ENCODE results near the gene PLD4. TPM values are rescaled to one million over a fixed set of nuclear protein-coding genes. Genes with fewer than 3 reads are reported as not detected.

PLD4 gene
- total and polyA plus RNA-seq, 9 of the 15 experiments (the other 6 are each of a cell fraction or from before 2014, with no cell fraction given), result 0.18 to 0.24 TPM; not detected in 7

- H3K4me1 ChIP-seq (replicated peaks in 1 of 2; ENCODE audit: control insufficient read depth in 2 of 2, insufficient read depth in 2 of 2, low read length in 2 of 2), result peaks cover 0 to 4% of the 10 kb centered on the region in 2 experiments; a peak in 1 of 5 replicates
- no peaks in the 10 kb centered on the region for H4K20me1 ChIP-seq (replicated peaks; ENCODE audit: control insufficient read depth, insufficient read depth, low read length)
- ATAC-seq (no peak), FAIRE-seq (no peak), DNase-seq (ENCODE audit: extremely low read depth in 1 of 4, low spot score in 3 of 4) (no peak)
- H3K27me3 ChIP-seq (ENCODE audit: control insufficient read depth in 2 of 2, insufficient read depth in 2 of 2, low read length in 2 of 2), result peaks cover 12 to 56% of the 10 kb centered on the region in 2 experiments
- WGBS (ENCODE audit: insufficient coverage, low coverage, missing lambda C conversion rate), result 0% methylated on average over 2 of the region's 3 CpGs
- no peak overlapping the region for H3K27ac ChIP-seq (ENCODE audit: extremely low read depth, low read depth, low read length)
- no peaks in the 10 kb centered on the region for H3K36me3 ChIP-seq (ENCODE audit: control insufficient read depth, insufficient read depth, low read length)
- intact Hi-C loops (cut with micrococcal nuclease), result no loop called here
- in situ Hi-C loops (cut with MboI), result no loop called here
- H3K4me2 ChIP-seq (ENCODE audit: insufficient read depth, low read length), result no peak overlapping the region
- no peaks in the 10 kb centered on the region for H3K9me3 ChIP-seq (replicated peaks; ENCODE audit: control insufficient read depth, insufficient read depth, low read depth, low read length)
- no peaks in the 10 kb centered on the region for H3K79me2 ChIP-seq (ENCODE audit: control insufficient read depth, insufficient read depth, low read length)
- POLR2A ChIA-PET, result no interaction called here
- no peak for TF ChIP-seq CREM (IDR thresholded peaks at IDR 0.05; ENCODE audit: low read depth)
- TF ChIP-seq NCOA1 (IDR thresholded peaks at IDR 0.05; ENCODE audit: low read depth), result no peak
- no peak for TF ChIP-seq CHCHD3 (CRISPR knock-in tag; IDR thresholded peaks at IDR 0.05)
- no peak for TF ChIP-seq XRCC3 (IDR thresholded peaks at IDR 0.05)
- TF ChIP-seq HNRNPH1 (optimal IDR thresholded peaks at IDR 0.05; ENCODE audit: low read depth, low read length), result no peak
- TF ChIP-seq ZBTB7A (IDR thresholded peaks at IDR 0.05; ENCODE audit: borderline replicate concordance, control insufficient read depth, low read depth, low read length), result no peak
- no peak for TF ChIP-seq BACH1 (tag; IDR thresholded peaks at IDR 0.05)
- no peak for TF ChIP-seq PYGO2 (tag; IDR thresholded peaks at IDR 0.05)
- no peak for TF ChIP-seq RBM25 (IDR thresholded peaks at IDR 0.05; ENCODE audit: low read depth, low read length, severe bottlenecking)
- TF ChIP-seq CSDE1 (IDR thresholded peaks at IDR 0.05), result no peak
- TF ChIP-seq CHD4 (IDR thresholded peaks at IDR 0.05; ENCODE audit: insufficient read depth, insufficient replicate concordance, low read depth, low read length, poor library complexity, severe bottlenecking), result no peak
- TF ChIP-seq NFIC (IDR thresholded peaks at IDR 0.05), result no peak
- no peak for TF ChIP-seq NFIX (CRISPR knock-in tag; IDR thresholded peaks at IDR 0.05; ENCODE audit: low read depth)
- no peak for TF ChIP-seq PRDM10 (IDR thresholded peaks at IDR 0.05; ENCODE audit: partially characterized antibody)
- no peak for TF ChIP-seq SMAD1 (IDR thresholded peaks at IDR 0.05; ENCODE audit: low read depth, low read length, partially characterized antibody)
- TF ChIP-seq CGGBP1 (CRISPR knock-in tag; IDR thresholded peaks at IDR 0.05), result no peak
- no peak for TF ChIP-seq ZNF655 (CRISPR knock-in tag; IDR thresholded peaks at IDR 0.05)
- H3K9me1 ChIP-seq (ENCODE audit: control insufficient read depth, insufficient read depth, low read length), result no peaks in the 10 kb centered on the region
- BruUV-seq (replicated peaks), result no TSS peak
- H2AFZ ChIP-seq (ENCODE audit: low read depth, low read length), result no peak overlapping the region
- H3K4me3 ChIP-seq, result no peak overlapping the region
- CTCF ChIA-PET (ENCODE audit: low intra/inter-chr PET ratio), result no interaction called here
- H3K9ac ChIP-seq (ENCODE audit: insufficient read depth in 1 of 2, low read depth in 2 of 2, low read length in 2 of 2), result no peak overlapping the region
Measured at GRCh38 chr14:104955396-104955770, 30.7 kb downstream of the PLD4 start.
